Left cardiac atrium (tissue), 4 donors: ENCODE results near the gene MIF. TPM values are rescaled to one million over a fixed set of nuclear protein-coding genes. Genes with fewer than 3 reads are reported as not detected.
"Not testable (repeated sequence)": the region's sequence is repeated elsewhere in the genome, so short reads cannot be mapped to it uniquely, and the experiment has no call there.

ENCODE experiments used
- ATAC-seq, 2 donors: fragments of 200-7000 bp; cut with Tn5 transposase; one replicate each; pipeline ENCODE4 v1.9.1; 2020; ENCODE audit warnings: mild to moderate bottlenecking in 2 of 2, moderate library complexity in 2 of 2
- DNase-seq: peaks from one replicate; pipeline ENCODE4 v3.0.0-alpha.2; 2020
- intact Hi-C, 2 donors: fragments of 100-400 bp; cut with DNase I; formaldehyde crosslinking; loops; one replicate each; pipeline versions ENCODE4 v1.14.1 to v1.15.1; 2022 to 2023
- total RNA-seq, 2 donors: library from RNA; stranded (reverse); fragmentation: NEBNext Ultra II Directional; extraction: Animal tissue kit (Norgen Biotek cat#: 25700); gene quantifications; one replicate each; pipeline ENCODE4 v1.2.1, GENCODE V29; 2021
- donor health status: DM: no; HTN: yes; CAD: no.
- donor health status: DM: no; HTN: yes; CAD: no; lungs with severe emphysema.
- donor health status: DM: yes; HTN: yes; CAD: no.
- donor health status: Dilated cardiomyopathy.

The MIF gene
- total RNA-seq, 2 donors from 2014 or later: 292 to 347 TPM

- peak; percentile 99 to 100 for ATAC-seq
- intact Hi-C loops: no loop called here
- peak; percentile 100 for DNase-seq
Measured at GRCh38 chr22:23913661-23914353, 19.6 kb downstream of the MIF start.

GRCh38 chr22:23915290-23915689 is 21.1 kb downstream of the MIF start:
- no peak for DNase-seq
- intact Hi-C loops: no loop called here

DNA sequence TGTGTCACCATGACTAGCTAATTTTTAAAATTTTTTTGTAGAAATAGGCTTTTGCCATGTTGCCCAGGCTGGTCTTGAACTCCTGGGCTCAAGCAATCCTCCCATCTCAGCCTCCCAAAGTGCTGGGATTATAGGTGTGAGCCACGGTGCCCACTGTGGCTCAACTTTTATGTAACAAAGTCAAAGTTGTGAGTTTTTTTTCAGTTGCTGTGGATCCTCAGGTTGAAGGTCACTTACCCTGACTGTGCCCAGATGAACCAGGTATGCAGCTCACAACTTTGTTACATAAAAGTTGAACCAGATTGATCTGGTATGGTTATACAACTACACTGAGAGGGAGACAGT is 26.1 kb downstream of the MIF start:
- ATAC-seq, DNase-seq, intact Hi-C loops: not testable (repeated sequence)

More at GRCh38 chr22:23915290-23915689, 21.1 kb downstream of the MIF start:
- ATAC-seq: no peak

DNA sequence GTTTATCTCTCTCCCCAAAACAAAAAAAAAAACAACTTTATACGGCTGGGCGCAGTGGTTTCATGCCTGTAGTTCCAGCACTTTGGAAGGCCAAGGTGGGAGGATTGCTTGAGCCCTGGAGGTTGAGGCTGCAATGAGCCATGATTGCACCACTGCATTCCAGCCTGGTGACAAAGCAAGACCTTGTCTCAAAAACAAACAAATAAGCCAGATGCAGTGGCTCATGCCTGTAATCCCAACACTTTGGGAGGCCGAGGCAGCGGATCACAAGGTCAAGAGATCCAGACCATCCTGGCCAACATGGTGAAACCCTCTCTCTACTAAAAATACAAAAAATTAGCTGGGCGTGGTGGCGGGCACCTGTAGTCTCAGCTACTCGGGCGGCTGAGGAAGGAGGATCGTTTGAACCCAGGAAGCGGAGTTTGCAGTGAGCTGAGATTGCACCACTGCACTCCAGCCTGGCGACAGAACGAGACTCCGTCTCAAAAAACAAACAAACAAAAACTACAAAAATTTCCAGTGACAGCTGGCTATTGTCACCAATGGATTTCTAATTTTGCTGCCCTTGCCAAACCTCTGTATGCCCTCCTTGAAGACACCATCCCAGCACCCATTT is 27.5 kb downstream of the MIF start:
- not testable (repeated sequence) for ATAC-seq

GRCh38 chr22:23922921-23923320 is 28.7 kb downstream of the MIF start:
- DNase-seq: no peak
- no peak for ATAC-seq
- intact Hi-C loops: no loop called here

More for the DNA sequence above, 27.5 kb downstream of the MIF start:
- intact Hi-C loops, DNase-seq: not testable (repeated sequence)

GRCh38 chr22:23925020-23925606 is 30.9 kb downstream of the MIF start:
- ATAC-seq (no peak), DNase-seq (no peak)
- intact Hi-C loops: loop anchor here in 1 of 2 donors (5.0 kb wide), 1 partner anchor 47 kb away; the partner anchor contains the start of gene DDT

- intact Hi-C loops: loop anchor here in 1 of 2 donors (5.0 kb wide), 1 partner anchor 46 kb away; the partner anchor contains the start of gene DDT
- ATAC-seq (no peak), DNase-seq (no peak)
Measured at GRCh38 chr22:23926561-23926960, 32.4 kb downstream of the MIF start.

DNA sequence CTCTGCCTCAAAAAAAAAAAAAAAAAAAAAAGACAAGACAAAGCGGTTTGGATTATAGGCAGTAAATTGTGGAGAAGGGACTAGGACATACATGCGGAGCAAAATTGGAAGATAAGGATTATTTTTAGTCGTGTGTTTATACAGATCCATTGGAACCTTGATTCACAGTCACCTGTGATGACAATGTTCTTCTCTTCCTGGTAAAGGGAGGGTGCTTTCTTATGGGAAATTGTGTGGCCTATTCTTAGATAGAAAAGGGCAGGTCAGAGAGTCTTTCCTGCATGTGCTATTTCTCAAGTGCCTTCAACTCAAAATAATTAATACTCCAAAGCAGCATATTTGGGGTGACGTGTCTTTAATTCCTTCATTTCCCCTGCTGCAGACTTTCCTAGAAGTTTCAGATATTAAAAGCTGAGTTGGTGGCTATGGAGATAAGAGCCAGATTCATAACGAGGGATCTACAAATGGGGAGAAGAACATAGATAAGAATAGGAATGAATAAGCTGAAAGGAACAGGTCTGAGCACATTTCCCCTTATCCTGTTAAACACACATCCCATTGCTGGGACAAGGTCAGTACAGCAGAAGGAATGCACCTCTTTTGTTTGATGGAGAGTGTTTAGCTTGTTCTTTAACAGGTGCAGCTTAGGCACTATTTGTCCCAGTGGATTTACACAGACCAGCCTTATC is 44.3 kb downstream of the MIF start:
- intact Hi-C loops: loop anchor here in 1 of 2 donors (10.0 kb wide), 1 partner anchor 64 kb away; no protein-coding TSS in a partner anchor
- no peak for DNase-seq
- ATAC-seq: no peak

GRCh38 chr22:23939017-23939357 is 44.8 kb downstream of the MIF start:
- intact Hi-C loops: loop anchor here in 1 of 2 donors (10.0 kb wide), 1 partner anchor 64 kb away; no protein-coding TSS in a partner anchor
- DNase-seq: no peak
- no peak for ATAC-seq

GRCh38 chr22:23940166-23940565 is 46.0 kb downstream of the MIF start:
- DNase-seq, ATAC-seq, intact Hi-C loops: not testable (repeated sequence)

Other genes with a start within 250 kb of the MIF start
- gene RGL4, start 203.4 kb upstream of the MIF start, total RNA-seq: under 1 TPM in 1 of 2 donors, not detected in 1; 0.44 TPM
- 1 to 10 TPM; 4.9 to 5.6 TPM for gene ZNF70, start 143.3 kb upstream of the MIF start, total RNA-seq
- gene VPREB3, start 140.0 kb upstream of the MIF start, total RNA-seq: 1 to 10 TPM in 1 of 2 donors, under 1 TPM in 1; 0.53 to 1.3 TPM
- not detected for gene C22orf15, start 131.4 kb upstream of the MIF start, total RNA-seq
- gene CHCHD10, start 126.4 kb upstream of the MIF start, total RNA-seq: 1,000 to 10,000 TPM in 1 of 2 donors, 100 to 1,000 TPM in 1; 958 to 1,106 TPM
- 10 to 100 TPM in 1 of 2 donors, 1 to 10 TPM in 1; 5.6 to 10.0 TPM for gene MMP11, start 121.5 kb upstream of the MIF start, total RNA-seq
- gene SMARCB1, start 107.4 kb upstream of the MIF start, total RNA-seq: 10 to 100 TPM; 46.6 to 54.8 TPM
- gene DERL3, start 55.4 kb upstream of the MIF start, total RNA-seq: 1 to 10 TPM; 5.8 to 6.5 TPM
- 10 to 100 TPM; 15.0 TPM for gene SLC2A11, start 36.5 kb upstream of the MIF start, total RNA-seq
- 1 to 10 TPM; 4.8 to 7.9 TPM for gene GSTT2B, start 66.8 kb downstream of the MIF start, total RNA-seq
- 1 to 10 TPM; 1.3 to 2.1 TPM for gene DDTL, start 72.5 kb downstream of the MIF start, total RNA-seq
- gene DDT, start 80.1 kb downstream of the MIF start, total RNA-seq: 100 to 1,000 TPM; 122 to 125 TPM
- gene GSTT2, start 85.8 kb downstream of the MIF start, total RNA-seq: under 1 TPM; 0.38 to 0.65 TPM
- gene GSTT4, start 111.1 kb downstream of the MIF start, total RNA-seq: not detected
- 10 to 100 TPM; 35.1 to 38.1 TPM for gene CABIN1, start 116.9 kb downstream of the MIF start, total RNA-seq